AG09309 (cell line): ENCODE results near the gene CREB3L2.

Experiments
- DNase-seq: peaks from one replicate; pipeline ENCODE4 v3.0.0-alpha.2; 2010; ENCODE audit warnings: low read depth
- H3K4me3 ChIP-seq: 2 replicates; pipeline ENCODE4 v1.5.1; 2011; ENCODE audit warnings: mild to moderate bottlenecking, low read depth, low read length, moderate library complexity; ENCODE audit not compliant: control insufficient read depth
- TF ChIP-seq, protein P1 (sequence below): IDR thresholded peaks from 2 replicates; pipeline ENCODE4 v1.5.1; 2011; ENCODE audit warnings: mild to moderate bottlenecking, low read depth, low read length, inconsistent platforms; ENCODE audit not compliant: insufficient read depth, control insufficient read depth; ENCODE audit errors: missing control alignments

The CREB3L2 gene

DNA sequence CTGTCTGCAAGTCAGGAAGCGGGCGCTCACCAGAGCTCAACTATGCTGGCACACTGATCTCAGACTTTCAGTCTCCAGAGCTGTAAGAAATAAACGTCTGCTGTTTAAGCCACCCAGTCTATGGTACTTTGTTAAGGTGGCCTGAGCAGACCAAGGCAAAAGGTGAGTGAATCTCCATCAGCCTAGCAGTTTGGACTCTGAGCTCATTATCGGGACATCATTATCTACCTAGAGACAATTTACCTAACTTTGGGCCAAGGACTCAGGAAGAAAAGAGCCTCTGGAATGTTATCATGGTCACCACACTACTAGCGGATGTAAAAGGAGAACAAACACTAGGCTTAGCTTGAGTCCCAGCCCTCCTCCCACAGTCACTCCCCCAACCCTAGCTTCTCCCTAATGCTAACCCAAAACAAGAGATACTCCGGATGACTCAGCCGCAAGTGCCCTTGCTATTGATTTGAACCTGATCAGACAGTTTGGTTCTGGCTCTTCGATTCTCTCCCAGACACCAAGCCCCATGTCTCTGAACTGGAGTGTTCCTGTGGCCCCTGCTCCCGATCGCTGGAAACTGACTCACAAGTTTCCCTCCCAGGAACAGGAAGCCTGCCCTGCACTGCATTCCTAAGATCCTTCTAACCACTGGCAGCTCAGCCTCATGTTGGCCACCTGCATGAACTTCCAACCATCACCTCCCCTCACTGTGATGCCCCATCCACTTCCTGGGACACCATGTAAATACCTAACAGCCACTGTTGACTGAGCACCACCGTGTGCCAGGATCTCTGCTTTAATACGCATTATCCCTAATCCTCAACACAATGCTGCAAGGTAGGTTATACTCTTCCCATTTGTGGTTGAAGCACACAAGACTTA lies 34.5 kb downstream of the CREB3L2 start:
- no peak for DNase-seq
- no peak overlapping the region for H3K4me3 ChIP-seq
- TF ChIP-seq, protein P1, sequence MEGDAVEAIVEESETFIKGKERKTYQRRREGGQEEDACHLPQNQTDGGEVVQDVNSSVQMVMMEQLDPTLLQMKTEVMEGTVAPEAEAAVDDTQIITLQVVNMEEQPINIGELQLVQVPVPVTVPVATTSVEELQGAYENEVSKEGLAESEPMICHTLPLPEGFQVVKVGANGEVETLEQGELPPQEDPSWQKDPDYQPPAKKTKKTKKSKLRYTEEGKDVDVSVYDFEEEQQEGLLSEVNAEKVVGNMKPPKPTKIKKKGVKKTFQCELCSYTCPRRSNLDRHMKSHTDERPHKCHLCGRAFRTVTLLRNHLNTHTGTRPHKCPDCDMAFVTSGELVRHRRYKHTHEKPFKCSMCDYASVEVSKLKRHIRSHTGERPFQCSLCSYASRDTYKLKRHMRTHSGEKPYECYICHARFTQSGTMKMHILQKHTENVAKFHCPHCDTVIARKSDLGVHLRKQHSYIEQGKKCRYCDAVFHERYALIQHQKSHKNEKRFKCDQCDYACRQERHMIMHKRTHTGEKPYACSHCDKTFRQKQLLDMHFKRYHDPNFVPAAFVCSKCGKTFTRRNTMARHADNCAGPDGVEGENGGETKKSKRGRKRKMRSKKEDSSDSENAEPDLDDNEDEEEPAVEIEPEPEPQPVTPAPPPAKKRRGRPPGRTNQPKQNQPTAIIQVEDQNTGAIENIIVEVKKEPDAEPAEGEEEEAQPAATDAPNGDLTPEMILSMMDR, result no peak

DNA sequence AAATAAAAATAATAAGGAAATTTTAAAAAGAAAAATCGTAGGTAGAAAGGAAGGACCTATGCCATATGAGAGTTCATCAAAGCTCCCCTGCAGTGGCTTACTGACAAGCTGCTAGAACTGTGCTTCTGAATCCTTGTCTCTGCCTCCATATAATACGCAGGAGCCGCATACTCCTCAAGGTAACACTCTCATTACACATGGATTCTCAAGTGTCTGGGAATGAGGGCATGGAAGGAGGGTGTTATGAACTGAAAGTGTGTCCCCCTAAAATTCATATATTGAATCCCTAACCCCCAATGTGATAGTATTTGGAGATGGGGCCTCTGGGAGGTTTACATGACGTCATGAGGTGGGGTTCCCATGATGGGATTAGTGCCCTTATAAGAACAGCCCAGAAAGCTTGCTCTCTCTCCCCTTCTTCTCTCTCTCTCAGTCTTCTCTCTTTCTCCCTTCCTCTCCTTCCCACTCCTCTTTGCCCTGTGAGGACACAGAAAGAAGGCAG lies 35.2 kb downstream of the CREB3L2 start:
- DNase-seq, result no peak
- TF ChIP-seq, protein P1, result no peak
- no peak overlapping the region for H3K4me3 ChIP-seq

DNA sequence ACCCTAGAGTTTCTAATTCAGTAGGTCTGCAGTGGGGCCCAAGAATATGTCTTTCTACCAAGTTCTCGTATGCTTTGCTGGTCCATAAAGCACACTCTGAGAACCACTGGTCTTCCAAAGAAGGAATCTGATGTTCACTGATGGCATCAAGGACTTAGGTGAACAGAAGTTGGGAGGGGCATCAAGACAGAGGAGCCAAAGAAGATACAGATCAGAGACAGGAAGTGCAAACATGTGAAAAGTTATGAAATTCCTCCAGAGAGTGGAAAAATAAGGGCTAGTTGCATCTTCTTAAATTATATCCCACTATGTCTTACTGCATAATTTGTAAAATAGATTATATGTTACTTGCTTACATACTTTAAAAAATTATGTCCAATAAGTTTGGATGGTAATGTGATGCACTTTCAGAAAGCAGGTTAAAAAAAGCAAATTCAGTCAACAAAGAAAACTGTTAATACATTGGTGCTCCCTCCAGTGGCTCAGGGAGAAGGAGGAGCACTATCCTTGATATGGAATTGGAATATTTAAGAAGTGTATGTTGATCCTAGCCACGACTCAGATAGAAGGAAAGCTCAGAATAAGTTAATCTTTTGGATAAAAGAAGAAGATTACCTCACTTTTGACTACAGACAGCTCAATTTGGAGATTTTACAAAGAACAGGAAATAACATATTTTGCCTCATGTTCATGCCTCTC lies 35.8 kb downstream of the CREB3L2 start:
- H3K4me3 ChIP-seq, result no peak overlapping the region
- TF ChIP-seq, protein P1, result peak; percentile 23
- DNase-seq, result no peak

DNA sequence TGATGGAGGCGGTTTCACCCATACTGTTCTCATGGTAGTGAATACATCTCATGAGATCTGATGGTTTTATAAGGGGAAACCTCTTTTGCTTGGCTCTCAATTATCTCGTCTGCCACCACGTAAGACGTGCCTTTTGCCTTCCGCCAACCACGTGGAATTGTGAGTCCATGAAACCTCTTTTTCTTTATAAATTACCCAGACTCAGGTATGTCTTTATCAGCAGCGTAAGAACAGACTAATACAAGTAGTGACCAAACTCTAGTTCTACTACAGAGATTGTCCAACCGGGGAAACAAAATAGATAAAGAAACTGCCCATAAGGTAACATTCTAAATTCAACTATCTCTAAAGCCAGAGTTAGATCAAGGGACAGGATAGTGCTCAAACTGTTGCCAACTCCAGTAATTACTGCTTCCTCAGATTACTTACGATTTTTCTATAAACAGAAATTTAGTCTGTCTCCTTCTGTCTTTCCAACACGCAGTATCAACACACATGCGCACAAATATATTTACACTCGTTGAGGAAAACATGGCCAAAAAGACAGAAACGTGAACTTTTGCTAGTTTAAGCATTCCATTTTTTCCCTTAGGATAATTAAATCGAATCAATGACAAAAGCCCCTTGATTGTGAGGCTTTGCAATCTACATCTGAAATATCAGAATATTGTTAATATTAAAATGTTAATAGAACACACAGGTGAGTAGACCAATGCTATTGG lies 36.9 kb downstream of the CREB3L2 start:
- TF ChIP-seq, protein P1, result no peak
- H3K4me3 ChIP-seq, result no peak overlapping the region
- DNase-seq, result no peak

DNA sequence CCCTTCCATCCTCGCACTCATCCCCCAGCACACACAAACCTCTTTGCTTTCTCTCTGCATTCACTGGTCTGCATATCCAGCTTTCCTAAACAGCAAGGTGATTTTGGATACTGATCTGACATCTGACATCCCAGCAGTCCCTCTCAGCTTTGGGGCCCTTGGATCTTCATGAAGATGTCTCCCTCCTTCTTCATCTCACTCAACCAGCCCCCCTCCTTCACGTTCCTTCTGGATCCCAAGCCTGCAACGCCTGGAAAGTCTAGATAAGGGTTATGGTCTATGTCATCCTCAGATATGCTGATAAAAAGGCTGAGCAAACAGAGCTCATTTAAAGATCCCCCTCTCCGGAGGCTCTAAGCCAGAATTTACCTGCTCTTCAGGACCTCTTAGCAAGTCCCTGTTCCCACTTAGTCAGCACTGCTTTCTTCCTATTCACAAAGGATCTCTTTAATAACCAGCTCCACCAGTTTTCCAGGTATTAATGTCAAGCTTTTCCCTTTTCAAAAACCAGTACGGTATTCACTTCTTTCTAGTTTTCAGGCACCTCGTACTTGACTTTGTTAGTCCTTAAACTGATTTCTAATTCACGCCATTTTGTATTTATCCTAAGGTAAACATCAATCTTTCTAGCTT lies 38.9 kb downstream of the CREB3L2 start:
- DNase-seq, result no peak
- TF ChIP-seq, protein P1, result no peak
- no peak overlapping the region for H3K4me3 ChIP-seq

DNA sequence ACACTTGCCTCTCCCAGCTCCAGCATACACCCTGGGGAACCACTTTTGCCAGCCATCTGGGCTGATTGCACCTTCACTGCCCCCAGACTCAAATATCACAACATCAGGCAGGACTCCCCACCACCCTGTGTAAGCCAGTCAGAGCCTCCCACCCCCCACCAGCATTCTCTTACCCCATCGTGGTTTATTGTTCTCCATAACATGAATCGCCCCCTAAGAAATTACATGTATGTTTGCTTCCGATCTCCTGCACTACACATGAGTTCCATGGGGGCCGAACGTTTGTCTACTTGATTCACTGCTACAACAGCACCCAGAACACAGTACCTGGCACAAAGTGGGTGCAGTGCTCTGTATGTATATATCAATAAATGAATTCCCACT lies 39.4 kb downstream of the CREB3L2 start:
- TF ChIP-seq, protein P1, result no peak
- DNase-seq, result no peak
- H3K4me3 ChIP-seq, result no peak overlapping the region
